Measurements from ENCODE around the gene PKNOX2. TPM values are rescaled to one million over a fixed set of nuclear protein-coding genes. Genes with fewer than 3 reads are reported as not detected.

Gene PKNOX2
- total RNA-seq, 1 experiment from 2014 or later, result 3.7 TPM

DNA sequence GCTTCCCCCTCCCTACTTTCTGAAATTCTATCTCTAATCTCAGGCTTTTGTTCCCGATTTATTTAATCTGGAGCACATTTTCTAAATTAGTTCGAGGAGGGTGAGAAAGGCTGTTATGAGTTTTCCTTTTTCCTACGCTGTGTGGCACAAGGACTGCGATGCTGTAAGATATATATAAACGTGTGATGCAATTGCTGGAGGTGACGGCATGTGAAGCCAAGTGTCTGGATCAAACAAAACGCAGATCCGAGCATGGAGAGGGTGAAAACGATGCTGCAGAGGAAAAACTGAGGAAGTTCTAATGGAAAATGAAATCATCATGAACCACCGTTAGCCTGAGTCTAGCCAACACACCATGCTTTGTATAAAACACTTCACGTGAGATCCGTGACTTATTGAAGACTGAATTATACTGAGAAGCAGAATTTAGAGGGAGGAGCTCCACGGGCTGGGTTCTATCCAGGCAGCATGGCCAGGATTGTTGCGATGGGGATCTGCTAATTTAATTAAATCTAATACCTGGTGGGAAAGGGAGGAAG lies 4.4 kb downstream of the PKNOX2 start:
- no peak for TF ChIP-seq ZNF423 (CRISPR knock-in tag; IDR thresholded peaks at IDR 0.05)
- TF ChIP-seq, protein P1, sequence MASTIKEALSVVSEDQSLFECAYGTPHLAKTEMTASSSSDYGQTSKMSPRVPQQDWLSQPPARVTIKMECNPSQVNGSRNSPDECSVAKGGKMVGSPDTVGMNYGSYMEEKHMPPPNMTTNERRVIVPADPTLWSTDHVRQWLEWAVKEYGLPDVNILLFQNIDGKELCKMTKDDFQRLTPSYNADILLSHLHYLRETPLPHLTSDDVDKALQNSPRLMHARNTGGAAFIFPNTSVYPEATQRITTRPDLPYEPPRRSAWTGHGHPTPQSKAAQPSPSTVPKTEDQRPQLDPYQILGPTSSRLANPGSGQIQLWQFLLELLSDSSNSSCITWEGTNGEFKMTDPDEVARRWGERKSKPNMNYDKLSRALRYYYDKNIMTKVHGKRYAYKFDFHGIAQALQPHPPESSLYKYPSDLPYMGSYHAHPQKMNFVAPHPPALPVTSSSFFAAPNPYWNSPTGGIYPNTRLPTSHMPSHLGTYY (CRISPR knock-in tag; IDR thresholded peaks at IDR 0.05), result no peak
- no peak for TF ChIP-seq ELF4 (CRISPR knock-in tag; IDR thresholded peaks at IDR 0.05; ENCODE audit: low read depth)
- TF ChIP-seq ZNF232 (CRISPR knock-in tag; IDR thresholded peaks at IDR 0.05), result no peak
- no peak for TF ChIP-seq FOXK1 (CRISPR knock-in tag; IDR thresholded peaks at IDR 0.05)
- TF ChIP-seq CBFB (CRISPR knock-in tag; IDR thresholded peaks at IDR 0.05; ENCODE audit: low read depth), result no peak
- no peak for TF ChIP-seq TP53 (CRISPR knock-in tag; IDR thresholded peaks at IDR 0.05)
- TF ChIP-seq, protein P2, sequence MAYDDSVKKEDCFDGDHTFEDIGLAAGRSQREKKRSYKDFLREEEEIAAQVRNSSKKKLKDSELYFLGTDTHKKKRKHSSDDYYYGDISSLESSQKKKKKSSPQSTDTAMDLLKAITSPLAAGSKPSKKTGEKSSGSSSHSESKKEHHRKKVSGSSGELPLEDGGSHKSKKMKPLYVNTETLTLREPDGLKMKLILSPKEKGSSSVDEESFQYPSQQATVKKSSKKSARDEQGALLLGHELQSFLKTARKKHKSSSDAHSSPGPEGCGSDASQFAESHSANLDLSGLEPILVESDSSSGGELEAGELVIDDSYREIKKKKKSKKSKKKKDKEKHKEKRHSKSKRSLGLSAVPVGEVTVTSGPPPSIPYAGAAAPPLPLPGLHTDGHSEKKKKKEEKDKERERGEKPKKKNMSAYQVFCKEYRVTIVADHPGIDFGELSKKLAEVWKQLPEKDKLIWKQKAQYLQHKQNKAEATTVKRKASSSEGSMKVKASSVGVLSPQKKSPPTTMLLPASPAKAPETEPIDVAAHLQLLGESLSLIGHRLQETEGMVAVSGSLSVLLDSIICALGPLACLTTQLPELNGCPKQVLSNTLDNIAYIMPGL (CRISPR knock-in tag; IDR thresholded peaks at IDR 0.05), result no peak
- TF ChIP-seq SMAD3 (CRISPR knock-in tag; IDR thresholded peaks at IDR 0.05; ENCODE audit: borderline replicate concordance), result no peak
- TF ChIP-seq, protein P3, sequence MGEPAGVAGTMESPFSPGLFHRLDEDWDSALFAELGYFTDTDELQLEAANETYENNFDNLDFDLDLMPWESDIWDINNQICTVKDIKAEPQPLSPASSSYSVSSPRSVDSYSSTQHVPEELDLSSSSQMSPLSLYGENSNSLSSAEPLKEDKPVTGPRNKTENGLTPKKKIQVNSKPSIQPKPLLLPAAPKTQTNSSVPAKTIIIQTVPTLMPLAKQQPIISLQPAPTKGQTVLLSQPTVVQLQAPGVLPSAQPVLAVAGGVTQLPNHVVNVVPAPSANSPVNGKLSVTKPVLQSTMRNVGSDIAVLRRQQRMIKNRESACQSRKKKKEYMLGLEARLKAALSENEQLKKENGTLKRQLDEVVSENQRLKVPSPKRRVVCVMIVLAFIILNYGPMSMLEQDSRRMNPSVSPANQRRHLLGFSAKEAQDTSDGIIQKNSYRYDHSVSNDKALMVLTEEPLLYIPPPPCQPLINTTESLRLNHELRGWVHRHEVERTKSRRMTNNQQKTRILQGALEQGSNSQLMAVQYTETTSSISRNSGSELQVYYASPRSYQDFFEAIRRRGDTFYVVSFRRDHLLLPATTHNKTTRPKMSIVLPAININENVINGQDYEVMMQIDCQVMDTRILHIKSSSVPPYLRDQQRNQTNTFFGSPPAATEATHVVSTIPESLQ (CRISPR knock-in tag; IDR thresholded peaks at IDR 0.05), result no peak
- no peak for TF ChIP-seq AFF4 (CRISPR knock-in tag; IDR thresholded peaks at IDR 0.05; ENCODE audit: borderline replicate concordance)
- no peak for TF ChIP-seq CREB1 (CRISPR knock-in tag; IDR thresholded peaks at IDR 0.05)
- TF ChIP-seq, protein P4, sequence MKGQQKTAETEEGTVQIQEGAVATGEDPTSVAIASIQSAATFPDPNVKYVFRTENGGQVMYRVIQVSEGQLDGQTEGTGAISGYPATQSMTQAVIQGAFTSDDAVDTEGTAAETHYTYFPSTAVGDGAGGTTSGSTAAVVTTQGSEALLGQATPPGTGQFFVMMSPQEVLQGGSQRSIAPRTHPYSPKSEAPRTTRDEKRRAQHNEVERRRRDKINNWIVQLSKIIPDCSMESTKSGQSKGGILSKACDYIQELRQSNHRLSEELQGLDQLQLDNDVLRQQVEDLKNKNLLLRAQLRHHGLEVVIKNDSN (CRISPR knock-in tag; IDR thresholded peaks at IDR 0.05), result no peak
- TF ChIP-seq ZNF121 (CRISPR knock-in tag; IDR thresholded peaks at IDR 0.05), result no peak
- no peak for TF ChIP-seq ATF3 (CRISPR knock-in tag; conservative IDR thresholded peaks at IDR 0.05)
- no peak for TF ChIP-seq ZNF263 (CRISPR knock-in tag; IDR thresholded peaks at IDR 0.05; ENCODE audit: low read depth)
- TF ChIP-seq PRDM15 (CRISPR knock-in tag; IDR thresholded peaks at IDR 0.05), result no peak
- no peak for TF ChIP-seq NFATC4 (CRISPR knock-in tag; IDR thresholded peaks at IDR 0.05)
- TF ChIP-seq SP1 (CRISPR knock-in tag; conservative IDR thresholded peaks at IDR 0.05), result no peak
- POLR2A ChIA-PET, result interaction anchor here (0.5 kb wide), 1 partner anchor 495 kb away, joined by 3 read pairs; the partner anchor contains the start of gene SPA17
- peaks cover 61% of the 10 kb centered on the region for H3K4me1 Mint-ChIP-seq
- ATAC-seq, result no peak
- no peak for DNase-seq (ENCODE audit: low spot score)
- CTCF ChIA-PET, result interaction anchor here (1.2 to 7.1 kb wide), 6 partner anchors 27 to 260 kb away, joined by 3 to 75 read pairs (median 17); no protein-coding TSS in a partner anchor
- no peak overlapping the region for H3K27ac Mint-ChIP-seq
- H3K4me3 Mint-ChIP-seq, result no peak overlapping the region
- no peaks in the 10 kb centered on the region for H3K36me3 Mint-ChIP-seq
- H3K27me3 Mint-ChIP-seq (ENCODE audit: low read depth), result peaks cover 83% of the 10 kb centered on the region
- H3K9me3 Mint-ChIP-seq, result no peaks in the 10 kb centered on the region

All from WTC11 (cell line).